SK-N-SH (cell line): ENCODE data around the gene ZNF736. TPM values are rescaled to one million over a fixed set of nuclear protein-coding genes. Genes with fewer than 3 reads are reported as not detected.
A peak's percentile ranks its signal among the peaks of the same experiment; 100 is the strongest.

Experiments
- CTCF ChIA-PET: fragments of 300-600, 350-600 bp; formaldehyde crosslinking; extraction: SDS; loops from one replicate; lab custom pipeline; 2021; lab: Yijun Ruan, JAX
- POLR2A ChIA-PET: fragments of 350-600 bp; sonication (Branson Sonifier 250); formaldehyde crosslinking; extraction: SDS; loops from one replicate; lab custom pipeline; 2020; ENCODE audit warnings: antibody characterized with exemption, inconsistent platforms; lab: Yijun Ruan, JAX
- DNase-seq: peaks from one replicate; pipeline ENCODE4 v3.0.0; 2012
- H2AFZ ChIP-seq: fragments of 200-600 bp; sonication (generic); 2 replicates; pipeline ENCODE4 v1.8.1; 2016; ENCODE audit warnings: antibody characterized with exemption, mild to moderate bottlenecking, low read depth
- H3F3A ChIP-seq: fragments of 200-600 bp; sonication (generic); replicated peaks from 2 replicates; pipeline ENCODE3; 2016; ENCODE audit warnings: antibody characterized with exemption, mild to moderate bottlenecking; ENCODE audit not compliant: insufficient read depth
- H3K27ac ChIP-seq, 2 experiments: fragments of 200-500 bp in 1 of 2; fragments of 200-600 bp in 1 of 2; sonication (Bioruptor generic) in 1 of 2; sonication (generic), shearing (Covaris generic) in 1 of 2; 2 replicates each; pipeline versions ENCODE4 v1.5.1 to v1.6.1; 2014 to 2016; ENCODE audit warnings: low read depth in 2 of 2, inconsistent platforms in 1 of 2, low read length in 1 of 2, mild to moderate bottlenecking in 1 of 2, mixed read lengths in 1 of 2
- H3K27me3 ChIP-seq: fragments of 200-600 bp; sonication (generic), shearing (Covaris generic); 2 replicates; pipeline ENCODE4 v1.6.1; 2016; ENCODE audit warnings: mixed run types; ENCODE audit not compliant: insufficient read depth
- H3K36me3 ChIP-seq, 2 experiments: fragments of 200-500 bp in 1 of 2; fragments of 200-600 bp in 1 of 2; sonication (Bioruptor generic) in 1 of 2; sonication (generic) in 1 of 2; replicated peaks in 1 of 2; 2 replicates each; pipeline versions ENCODE3 to v1.5.1; 2014 to 2016; ENCODE audit warnings: low read length in 1 of 2, mild to moderate bottlenecking in 1 of 2; ENCODE audit not compliant: insufficient read depth in 2 of 2, control insufficient read depth in 1 of 2
- H3K4me1 ChIP-seq, 2 experiments: fragments of 200-500 bp in 1 of 2; fragments of 200-600 bp in 1 of 2; sonication (Bioruptor generic) in 1 of 2; sonication (generic), shearing (Covaris generic) in 1 of 2; 2 replicates each; pipeline versions ENCODE4 v1.5.1 to v1.6.1; 2014 to 2016; ENCODE audit warnings: low read depth in 1 of 2, low read length in 1 of 2, mixed run types in 1 of 2; ENCODE audit not compliant: insufficient read depth in 2 of 2, control insufficient read depth in 1 of 2
- H3K4me2 ChIP-seq: fragments of 200-600 bp; sonication (generic), shearing (Covaris generic); 2 replicates; pipeline ENCODE4 v1.6.1; 2017; ENCODE audit warnings: mixed run types
- H3K4me3 ChIP-seq, 2 experiments: fragments of 200-500 bp in 1 of 2; fragments of 200-600 bp in 1 of 2; sonication (Bioruptor generic) in 1 of 2; sonication (generic), shearing (Covaris generic) in 1 of 2; 2 replicates each; pipeline versions ENCODE4 v1.5.1 to v1.8.1; 2014 to 2016; ENCODE audit warnings: low read depth in 2 of 2, inconsistent platforms in 1 of 2, low read length in 1 of 2, mild to moderate bottlenecking in 1 of 2, mixed read lengths in 1 of 2, moderate library complexity in 1 of 2
- H3K79me2 ChIP-seq: fragments of 200-600 bp; sonication (generic); 2 replicates; pipeline ENCODE4 v1.8.1; 2017; ENCODE audit warnings: mild to moderate bottlenecking; ENCODE audit not compliant: insufficient read depth
- H3K9ac ChIP-seq: fragments of 200-600 bp; sonication (generic); 2 replicates; pipeline ENCODE4 v1.6.1; 2017; ENCODE audit warnings: mixed run types
- H3K9me2 ChIP-seq: fragments of 200-600 bp; sonication (generic); 2 replicates; pipeline ENCODE4 v1.6.1; 2017; ENCODE audit warnings: mixed run types
- H3K9me3 ChIP-seq: fragments of 200-600 bp; sonication (generic); 2 replicates; pipeline ENCODE4 v1.6.1; 2017; ENCODE audit warnings: mixed run types, mild to moderate bottlenecking, moderate library complexity
- H4K20me1 ChIP-seq: fragments of 200-600 bp; sonication (generic); 2 replicates; pipeline ENCODE4 v1.6.1; 2017; ENCODE audit warnings: mild to moderate bottlenecking, mixed run types; ENCODE audit not compliant: insufficient read depth
- CHD2 ChIP-seq: fragments of 150-350 bp; IDR thresholded peaks from 2 replicates; pipeline ENCODE4 v1.6.1; 2018; ENCODE audit warnings: low read length; ENCODE audit not compliant: partially characterized antibody
- ELF1 ChIP-seq: IDR thresholded peaks from 2 replicates; pipeline ENCODE4 v1.4.0; 2012
- EP300 ChIP-seq, 2 experiments: IDR thresholded peaks; 2 replicates each; pipeline versions ENCODE4 v1.4.0 to v1.6.1; 2012; ENCODE audit warnings: borderline replicate concordance in 1 of 2, low read depth in 1 of 2, low read length in 1 of 2
- EZH2phosphoT487 ChIP-seq: fragments of 200-600 bp; sonication (generic); IDR thresholded peaks from 2 replicates; pipeline ENCODE4 v1.6.1; 2017; ENCODE audit warnings: low read depth, mixed run types, mild to moderate bottlenecking, antibody characterized with exemption, moderate library complexity, borderline replicate concordance
- FOSL2 ChIP-seq: IDR thresholded peaks from 2 replicates; pipeline ENCODE4 v1.4.0; 2012; ENCODE audit warnings: low read depth, mild to moderate bottlenecking, moderate library complexity, borderline replicate concordance
- FOXM1 ChIP-seq: IDR thresholded peaks from 2 replicates; pipeline ENCODE4 v1.4.0; 2012; ENCODE audit warnings: low read depth, mild to moderate bottlenecking
- GABPA ChIP-seq: IDR thresholded peaks from 2 replicates; pipeline ENCODE4 v1.4.0; 2012; ENCODE audit warnings: low read depth, mild to moderate bottlenecking
- GATA2 ChIP-seq: sonication (generic); formaldehyde crosslinking; IDR thresholded peaks from 2 replicates; pipeline ENCODE4 v1.5.0; 2020; ENCODE audit warnings: mild to moderate bottlenecking, missing genetic modification reagents
- MEF2A ChIP-seq: IDR thresholded peaks from 2 replicates; pipeline ENCODE4 v1.4.0; 2012; ENCODE audit warnings: low read depth, borderline replicate concordance
- MXI1 ChIP-seq: IDR thresholded peaks from 2 replicates; pipeline ENCODE4 v1.6.1; 2012; ENCODE audit warnings: mild to moderate bottlenecking, low read depth, low read length, improper control_type of control experiment
- NFIC ChIP-seq: IDR thresholded peaks from 2 replicates; pipeline ENCODE4 v1.4.0; 2012; ENCODE audit warnings: borderline replicate concordance
- NRF1 ChIP-seq: IDR thresholded peaks from 2 replicates; pipeline ENCODE4 v1.6.1; 2012; ENCODE audit warnings: low read depth, mild to moderate bottlenecking, low read length
- POLR2AphosphoS5 ChIP-seq: IDR thresholded peaks from 2 replicates; pipeline ENCODE4 v1.6.1; 2012; ENCODE audit warnings: low read depth, low read length
- RAD21 ChIP-seq: IDR thresholded peaks from 2 replicates; pipeline ENCODE4 v1.6.1; 2012; ENCODE audit warnings: mild to moderate bottlenecking, low read length
- RCOR1 ChIP-seq: fragments of 150-350 bp; IDR thresholded peaks from 2 replicates; pipeline ENCODE4 v1.6.1; 2017; ENCODE audit warnings: antibody characterized with exemption, low read length
- RFX5 ChIP-seq: IDR thresholded peaks from 2 replicates; pipeline ENCODE4 v1.6.1; 2012; ENCODE audit warnings: mild to moderate bottlenecking, improper control_type of control experiment, low read length
- RXRA ChIP-seq: IDR thresholded peaks from 2 replicates; pipeline ENCODE4 v1.4.0; 2012; ENCODE audit warnings: low read depth, mild to moderate bottlenecking, borderline replicate concordance
- SIN3A ChIP-seq: IDR thresholded peaks from 2 replicates; pipeline ENCODE4 v1.6.1; 2012; ENCODE audit warnings: low read depth, mild to moderate bottlenecking, low read length, moderate library complexity, borderline replicate concordance
- TAF1 ChIP-seq: IDR thresholded peaks from 2 replicates; pipeline ENCODE4 v1.6.1; 2012; ENCODE audit warnings: low read depth, mild to moderate bottlenecking, low read length, moderate library complexity, borderline replicate concordance
- TCF12 ChIP-seq: IDR thresholded peaks from 2 replicates; pipeline ENCODE4 v1.4.0; 2012
- TEAD4 ChIP-seq: IDR thresholded peaks from 2 replicates; pipeline ENCODE4 v1.4.0; 2012; ENCODE audit warnings: mild to moderate bottlenecking, borderline replicate concordance; ENCODE audit not compliant: insufficient read depth
- YY1 ChIP-seq: IDR thresholded peaks from 2 replicates; pipeline ENCODE4 v1.4.0; 2012; ENCODE audit warnings: low read depth, mild to moderate bottlenecking
- WGBS: methylation state at CpG from one replicate; pipeline ENCODE4 v1.1.6; 2017; ENCODE audit warnings: low lambda C conversion rate; 5-methylcytosine and 5-hydroxymethylcytosine counted together
- polyA plus RNA-seq, 3 experiments: library from polyadenylated mRNA; depleted of rRNA; stranded (reverse); fragments of >200 nt; gene quantifications; 2 replicates each; pipeline ENCODE4 v1.2.3, GENCODE V29; 2012
- TF ChIP-seq, protein P1 (sequence below): fragments of 200-600 bp; sonication (generic); IDR thresholded peaks from 2 replicates; pipeline ENCODE4 v1.6.1; 2017; ENCODE audit warnings: antibody characterized with exemption, mild to moderate bottlenecking, moderate library complexity
- TF ChIP-seq, protein P2 (sequence below): IDR thresholded peaks from 2 replicates; pipeline ENCODE4 v1.4.0; 2012; ENCODE audit warnings: low read depth
- TF ChIP-seq, protein P3 (sequence below): IDR thresholded peaks from 2 replicates; pipeline ENCODE4; 2012
- TF ChIP-seq, protein P4 (sequence below): fragments of 150-350 bp; IDR thresholded peaks from 2 replicates; pipeline ENCODE4 v1.6.1; 2016; ENCODE audit warnings: mild to moderate bottlenecking, low read depth, low read length
- TF ChIP-seq, protein P5 (sequence below): fragments of 150-350 bp; IDR thresholded peaks from 2 replicates; pipeline ENCODE4 v1.6.1; 2017; ENCODE audit warnings: antibody characterized with exemption, low read length, low read depth, borderline replicate concordance
- TF ChIP-seq, protein P6 (sequence below): IDR thresholded peaks from 2 replicates; pipeline ENCODE4 v1.4.0; 2012; ENCODE audit warnings: low read depth, borderline replicate concordance

ZNF736 gene
- 4.0 and 7.3 TPM in 2 replicates for polyA plus RNA-seq (2012; rRNA removed)
- 3.1 and 3.6 TPM in 2 replicates for polyA plus RNA-seq (2012; cell fraction: cytosol; rRNA removed)
- polyA plus RNA-seq (2012; cell fraction: nucleus; rRNA removed): 17.1 and 29.0 TPM in 2 replicates

DNA sequence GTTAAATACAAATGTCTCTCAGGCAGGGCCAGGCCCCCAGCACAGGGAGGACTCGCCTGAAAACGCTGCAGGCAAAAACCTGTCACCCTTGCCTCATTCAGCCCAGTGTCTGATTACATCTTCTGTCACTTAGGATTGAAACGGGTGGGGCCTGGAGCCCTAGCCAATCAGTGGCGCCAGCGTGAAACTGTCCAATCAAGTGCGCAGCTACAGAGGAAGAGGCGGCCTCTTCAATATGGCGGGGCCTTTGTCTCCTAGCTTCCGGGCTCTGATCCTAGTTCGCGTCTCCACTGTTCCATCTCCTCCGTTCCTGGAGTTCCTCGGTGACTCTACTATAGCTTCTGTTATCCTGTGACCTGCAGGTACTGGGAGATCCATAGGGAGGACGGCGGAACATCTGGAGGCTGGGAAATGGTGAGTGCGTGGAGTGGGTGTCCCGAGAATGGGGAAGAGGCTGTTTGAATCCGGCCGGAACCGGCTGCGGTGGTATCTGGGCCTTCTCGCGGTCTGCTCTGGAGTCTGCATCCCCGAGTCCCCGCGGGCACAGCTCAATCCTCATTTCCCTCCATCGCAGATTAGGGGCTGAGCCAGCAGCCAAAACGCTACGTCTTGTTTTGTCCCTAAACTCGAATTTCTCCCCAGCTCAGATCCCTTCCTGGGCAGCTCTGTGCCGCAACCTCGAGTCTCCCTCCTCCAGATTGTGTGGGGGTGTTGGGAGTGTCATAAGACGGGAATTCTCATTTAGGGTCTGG lies at the start of gene ZNF736:
ZNF736 (plus strand) TSS at position 222 of the 752 bp plus-strand sequence; CDS start at position 412, 190 bp downstream.
- ChIA-PET CTCF (interaction anchor here (1.4 kb wide), 1 partner anchor 8 kb away, joined by 3 read pairs; no protein-coding TSS in a partner anchor), POLR2A (interaction anchor here (0.9 to 1.4 kb wide), 3 partner anchors 150 to 261 kb away, joined by 4 to 10 read pairs (median 9); partner anchors contain the start of gene ZNF680)
- under 1% methylated on average over 28 of the region's 33 CpGs for WGBS
- Histone ChIP-seq H3K4me3 (peak within 1 kb of the TSS; percentile 80 to 89), H4K20me1 (no peaks in the 10 kb centered on the region), H3K36me3 (peaks cover 13 to 17% of the 10 kb centered on the region in 2 experiments), H3K9me2 (no peaks in the 10 kb centered on the region; the same call in 1 of the 2 replicates), H3K27ac (peak within 1 kb of the TSS; percentile 63 to 85), H3K79me2 (peaks cover 49% of the 10 kb centered on the region), H3K9me3 (peaks cover 12% of the 10 kb centered on the region), H3K4me2 (peak within 1 kb of the TSS; percentile 85), H3F3A (peaks cover 8% of the 10 kb centered on the region), H3K9ac (peak within 1 kb of the TSS; percentile 91), H3K27me3 (no peaks in the 10 kb centered on the region), H3K4me1 (peaks cover 0 to 24% of the 10 kb centered on the region in 2 experiments; a peak in 2 of 4 replicates), H2AFZ (peak within 1 kb of the TSS; percentile 86)
- DNase-seq: peak; percentile 91
- no peak for TF ChIP-seq EZH2phosphoT487
- TF ChIP-seq, protein P1, sequence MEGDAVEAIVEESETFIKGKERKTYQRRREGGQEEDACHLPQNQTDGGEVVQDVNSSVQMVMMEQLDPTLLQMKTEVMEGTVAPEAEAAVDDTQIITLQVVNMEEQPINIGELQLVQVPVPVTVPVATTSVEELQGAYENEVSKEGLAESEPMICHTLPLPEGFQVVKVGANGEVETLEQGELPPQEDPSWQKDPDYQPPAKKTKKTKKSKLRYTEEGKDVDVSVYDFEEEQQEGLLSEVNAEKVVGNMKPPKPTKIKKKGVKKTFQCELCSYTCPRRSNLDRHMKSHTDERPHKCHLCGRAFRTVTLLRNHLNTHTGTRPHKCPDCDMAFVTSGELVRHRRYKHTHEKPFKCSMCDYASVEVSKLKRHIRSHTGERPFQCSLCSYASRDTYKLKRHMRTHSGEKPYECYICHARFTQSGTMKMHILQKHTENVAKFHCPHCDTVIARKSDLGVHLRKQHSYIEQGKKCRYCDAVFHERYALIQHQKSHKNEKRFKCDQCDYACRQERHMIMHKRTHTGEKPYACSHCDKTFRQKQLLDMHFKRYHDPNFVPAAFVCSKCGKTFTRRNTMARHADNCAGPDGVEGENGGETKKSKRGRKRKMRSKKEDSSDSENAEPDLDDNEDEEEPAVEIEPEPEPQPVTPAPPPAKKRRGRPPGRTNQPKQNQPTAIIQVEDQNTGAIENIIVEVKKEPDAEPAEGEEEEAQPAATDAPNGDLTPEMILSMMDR: no peak
- TF ChIP-seq RXRA: no peak
- no peak for TF ChIP-seq TEAD4
- no peak for TF ChIP-seq NFIC
- no peak for TF ChIP-seq TCF12
- TF ChIP-seq FOSL2: no peak
- TF ChIP-seq, protein P2, sequence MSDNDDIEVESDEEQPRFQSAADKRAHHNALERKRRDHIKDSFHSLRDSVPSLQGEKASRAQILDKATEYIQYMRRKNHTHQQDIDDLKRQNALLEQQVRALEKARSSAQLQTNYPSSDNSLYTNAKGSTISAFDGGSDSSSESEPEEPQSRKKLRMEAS: 0 out of 2 replicates have a peak, but pooled peaks have one; percentile 31
- no peak for TF ChIP-seq FOXM1
- TF ChIP-seq MXI1: peak; percentile 92
- peak; percentile 94 for TF ChIP-seq POLR2AphosphoS5
- TF ChIP-seq GABPA: peak; percentile 86
- TF ChIP-seq CHD2: peak; percentile 83
- TF ChIP-seq GATA2 (CRISPR knock-in tag): peak; percentile 95
- peak; percentile 92 for TF ChIP-seq YY1
- TF ChIP-seq, protein P3, sequence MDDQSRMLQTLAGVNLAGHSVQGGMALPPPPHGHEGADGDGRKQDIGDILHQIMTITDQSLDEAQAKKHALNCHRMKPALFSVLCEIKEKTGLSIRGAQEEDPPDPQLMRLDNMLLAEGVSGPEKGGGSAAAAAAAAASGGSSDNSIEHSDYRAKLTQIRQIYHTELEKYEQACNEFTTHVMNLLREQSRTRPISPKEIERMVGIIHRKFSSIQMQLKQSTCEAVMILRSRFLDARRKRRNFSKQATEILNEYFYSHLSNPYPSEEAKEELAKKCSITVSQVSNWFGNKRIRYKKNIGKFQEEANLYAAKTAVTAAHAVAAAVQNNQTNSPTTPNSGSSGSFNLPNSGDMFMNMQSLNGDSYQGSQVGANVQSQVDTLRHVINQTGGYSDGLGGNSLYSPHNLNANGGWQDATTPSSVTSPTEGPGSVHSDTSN: peak; percentile 94
- TF ChIP-seq RCOR1: peak; percentile 62; the same call in 1 of the 2 replicates
- TF ChIP-seq, protein P4, sequence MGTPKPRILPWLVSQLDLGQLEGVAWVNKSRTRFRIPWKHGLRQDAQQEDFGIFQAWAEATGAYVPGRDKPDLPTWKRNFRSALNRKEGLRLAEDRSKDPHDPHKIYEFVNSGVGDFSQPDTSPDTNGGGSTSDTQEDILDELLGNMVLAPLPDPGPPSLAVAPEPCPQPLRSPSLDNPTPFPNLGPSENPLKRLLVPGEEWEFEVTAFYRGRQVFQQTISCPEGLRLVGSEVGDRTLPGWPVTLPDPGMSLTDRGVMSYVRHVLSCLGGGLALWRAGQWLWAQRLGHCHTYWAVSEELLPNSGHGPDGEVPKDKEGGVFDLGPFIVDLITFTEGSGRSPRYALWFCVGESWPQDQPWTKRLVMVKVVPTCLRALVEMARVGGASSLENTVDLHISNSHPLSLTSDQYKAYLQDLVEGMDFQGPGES: peak; percentile 85
- no peak for TF ChIP-seq SIN3A
- no peak; the same call in 1 of the 2 replicates for TF ChIP-seq RAD21
- no peak for TF ChIP-seq NRF1
- no peak for TF ChIP-seq MEF2A
- peak; percentile 75 for TF ChIP-seq RFX5
- TF ChIP-seq ELF1: peak; percentile 86
- TF ChIP-seq, protein P5, sequence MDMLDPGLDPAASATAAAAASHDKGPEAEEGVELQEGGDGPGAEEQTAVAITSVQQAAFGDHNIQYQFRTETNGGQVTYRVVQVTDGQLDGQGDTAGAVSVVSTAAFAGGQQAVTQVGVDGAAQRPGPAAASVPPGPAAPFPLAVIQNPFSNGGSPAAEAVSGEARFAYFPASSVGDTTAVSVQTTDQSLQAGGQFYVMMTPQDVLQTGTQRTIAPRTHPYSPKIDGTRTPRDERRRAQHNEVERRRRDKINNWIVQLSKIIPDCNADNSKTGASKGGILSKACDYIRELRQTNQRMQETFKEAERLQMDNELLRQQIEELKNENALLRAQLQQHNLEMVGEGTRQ: no peak
- TF ChIP-seq TAF1: peak; percentile 84
- TF ChIP-seq, protein P6, sequence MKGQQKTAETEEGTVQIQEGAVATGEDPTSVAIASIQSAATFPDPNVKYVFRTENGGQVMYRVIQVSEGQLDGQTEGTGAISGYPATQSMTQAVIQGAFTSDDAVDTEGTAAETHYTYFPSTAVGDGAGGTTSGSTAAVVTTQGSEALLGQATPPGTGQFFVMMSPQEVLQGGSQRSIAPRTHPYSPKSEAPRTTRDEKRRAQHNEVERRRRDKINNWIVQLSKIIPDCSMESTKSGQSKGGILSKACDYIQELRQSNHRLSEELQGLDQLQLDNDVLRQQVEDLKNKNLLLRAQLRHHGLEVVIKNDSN: no peak
- peak in 1 of 2 experiments; percentile 77; a peak in 2 of 4 replicates for TF ChIP-seq EP300 (IDR thresholded peaks at IDR 0.05; ENCODE audit: borderline replicate concordance in 1 of 2, low read depth in 1 of 2, low read length in 1 of 2)
